HG02571 (cell line): ENCODE data around the gene LTBP2.
A peak's percentile ranks its signal among the peaks of the same experiment; 100 is the strongest.

Source experiments
- ATAC-seq: cut with Tn5 transposase; IDR thresholded peaks from one replicate; pipeline ENCODE4 v1.9.1; 2021; ENCODE audit warnings: mild to moderate bottlenecking, moderate library complexity; ENCODE audit not compliant: unreplicated experiment

Gene LTBP2

GRCh38 chr14:74531006-74531405 lies 81.0 kb downstream of the LTBP2 start:
- no peak for ATAC-seq

DNA sequence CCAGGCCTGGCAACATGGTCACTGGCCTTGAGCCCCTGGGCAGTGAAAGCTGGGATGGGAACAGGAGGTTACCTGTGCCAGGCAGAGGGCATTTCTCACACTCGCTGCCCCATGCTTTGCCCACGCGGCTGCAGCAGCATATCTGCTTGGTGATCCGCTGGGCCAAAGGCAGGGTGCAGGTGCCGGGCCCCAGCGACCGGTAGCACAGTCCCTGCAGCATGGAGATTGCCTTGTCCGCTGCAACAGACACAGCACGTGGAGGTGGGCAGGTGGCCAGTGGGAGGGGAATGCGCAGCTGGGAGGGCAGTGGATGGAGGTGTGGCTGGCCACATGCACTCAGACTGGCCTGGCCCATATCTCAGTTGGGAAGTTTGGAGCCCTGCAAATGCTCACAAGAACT lies 83.2 kb downstream of the LTBP2 start:
- no peak for ATAC-seq

- ATAC-seq, result no peak
These were observed 83.6 kb downstream of the LTBP2 start for GRCh38 chr14:74528406-74528805.

GRCh38 chr14:74527736-74528280 lies 84.2 kb downstream of the LTBP2 start:
- ATAC-seq, result no peak

- no peak for ATAC-seq
These were observed 85.0 kb downstream of the LTBP2 start for GRCh38 chr14:74526854-74527585.

DNA sequence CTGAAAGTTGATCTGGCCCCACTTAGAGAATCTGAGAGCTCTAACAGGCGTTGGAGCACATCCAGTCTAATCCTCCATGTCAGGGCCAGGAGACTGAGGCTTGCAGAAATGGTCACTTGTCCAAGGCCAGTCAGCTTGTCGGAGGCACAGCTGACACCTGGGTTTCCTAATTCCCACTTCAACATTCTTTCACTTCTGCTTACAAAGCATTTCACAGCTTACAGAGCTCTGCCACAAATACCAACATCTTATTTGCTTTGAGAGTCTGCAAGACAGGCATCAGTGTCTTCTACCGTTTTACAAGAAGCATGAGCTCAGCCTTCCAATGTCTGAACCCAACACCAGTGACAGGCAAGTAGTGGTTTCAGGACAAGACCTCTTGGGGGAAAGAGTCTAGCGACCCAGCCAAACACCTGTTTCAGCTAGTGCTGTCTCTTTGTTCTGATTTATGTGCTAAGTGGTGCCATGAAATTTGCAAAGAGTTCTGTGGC lies 86.6 kb downstream of the LTBP2 start:
- peak; percentile 57 for ATAC-seq

GRCh38 chr14:74524812-74525135 lies 87.3 kb downstream of the LTBP2 start:
- ATAC-seq, result no peak

- ATAC-seq, result no peak
These were observed 87.8 kb downstream of the LTBP2 start for GRCh38 chr14:74524076-74524811.

- ATAC-seq, result no peak
These were observed 89.3 kb downstream of the LTBP2 start for GRCh38 chr14:74522740-74523139.

- ATAC-seq, result no peak
These were observed 90.3 kb downstream of the LTBP2 start for GRCh38 chr14:74521756-74522155.

DNA sequence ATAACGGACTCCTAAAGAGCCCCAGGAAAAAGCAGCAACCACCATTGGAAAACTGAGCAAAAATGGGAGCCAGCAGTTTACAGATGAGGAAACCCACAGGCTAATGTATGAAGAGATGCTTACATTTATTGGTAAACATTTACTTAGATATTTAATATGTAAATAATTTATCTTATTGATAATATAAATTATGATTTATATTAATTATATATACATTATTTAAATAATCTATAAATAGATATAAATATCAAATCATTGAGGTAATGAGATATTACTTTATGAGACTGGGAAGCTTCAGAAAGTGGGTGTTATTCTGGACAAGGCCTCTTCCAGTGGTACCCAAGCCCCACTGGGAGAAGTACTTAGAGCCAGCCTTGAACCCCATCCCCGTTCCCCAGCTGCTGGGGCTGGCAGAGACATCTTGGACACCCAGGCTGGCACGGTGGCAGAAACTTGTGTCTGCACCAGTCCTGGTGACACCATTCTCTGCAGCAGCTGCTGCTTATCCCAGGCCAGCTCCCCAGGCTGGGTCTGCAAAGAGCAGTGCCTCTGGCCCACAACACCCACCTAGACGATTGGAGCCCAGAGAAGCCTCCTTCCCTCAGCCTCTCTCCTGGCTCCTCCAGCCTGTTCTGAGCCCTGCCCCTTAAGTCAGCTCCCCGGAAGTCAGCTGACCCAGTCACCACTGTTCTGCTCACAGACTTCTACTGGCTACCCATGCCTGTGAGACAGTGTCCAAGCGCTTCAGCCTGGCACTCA lies 92.5 kb downstream of the LTBP2 start:
- ATAC-seq, result no peak

GRCh38 chr14:74518221-74518620 lies 93.8 kb downstream of the LTBP2 start:
- no peak for ATAC-seq

- ATAC-seq, result no peak
These were observed 94.3 kb downstream of the LTBP2 start for GRCh38 chr14:74517731-74518130.

- ATAC-seq, result no peak
These were observed 95.4 kb downstream of the LTBP2 start for GRCh38 chr14:74516451-74517160.

GRCh38 chr14:74515891-74516412 lies 96.1 kb downstream of the LTBP2 start:
- ATAC-seq, result no peak

GRCh38 chr14:74514471-74514941 lies 97.5 kb downstream of the LTBP2 start:
- no peak for ATAC-seq

DNA sequence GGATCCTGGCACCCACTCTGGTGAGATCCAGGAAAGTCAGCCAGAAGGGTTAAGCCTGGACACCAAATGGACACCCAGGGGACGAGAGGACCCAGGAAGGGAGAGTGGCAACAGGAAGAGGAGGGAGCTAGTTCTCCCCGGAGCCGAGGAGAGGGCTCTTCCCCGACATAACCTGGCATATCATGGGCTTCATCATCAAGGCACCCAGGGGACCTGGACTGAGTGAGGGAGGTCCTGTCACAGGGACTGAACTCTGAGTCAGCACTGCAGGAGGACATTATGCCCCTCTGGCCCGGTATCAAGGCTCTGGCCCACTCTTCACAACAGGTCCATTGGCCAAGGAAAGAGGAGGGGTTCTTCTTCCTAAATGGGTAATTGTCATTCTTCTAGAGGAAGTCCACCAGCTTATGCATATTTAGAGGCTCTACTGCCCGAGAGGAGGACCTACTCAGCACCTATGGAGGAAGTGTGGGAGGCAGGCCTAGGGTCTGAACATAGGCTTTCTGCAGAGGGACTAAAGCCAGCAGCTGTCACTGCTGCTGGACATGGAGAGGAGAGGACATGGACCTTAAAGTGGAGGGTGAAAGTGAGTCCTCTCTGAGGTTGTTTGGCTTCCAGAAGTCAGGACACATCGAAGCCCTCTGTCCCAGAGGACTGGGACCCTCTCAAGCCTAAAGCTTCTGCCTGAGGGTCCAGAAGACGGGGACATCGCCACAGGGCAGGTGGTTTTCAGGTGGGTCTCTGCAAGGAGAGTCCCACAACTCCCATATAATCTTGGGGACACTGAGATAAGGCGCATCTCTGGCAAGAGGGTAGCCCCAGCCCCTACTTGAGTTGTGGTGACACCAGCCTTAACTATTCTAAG lies 99.8 kb downstream of the LTBP2 start:
- no peak for ATAC-seq

DNA sequence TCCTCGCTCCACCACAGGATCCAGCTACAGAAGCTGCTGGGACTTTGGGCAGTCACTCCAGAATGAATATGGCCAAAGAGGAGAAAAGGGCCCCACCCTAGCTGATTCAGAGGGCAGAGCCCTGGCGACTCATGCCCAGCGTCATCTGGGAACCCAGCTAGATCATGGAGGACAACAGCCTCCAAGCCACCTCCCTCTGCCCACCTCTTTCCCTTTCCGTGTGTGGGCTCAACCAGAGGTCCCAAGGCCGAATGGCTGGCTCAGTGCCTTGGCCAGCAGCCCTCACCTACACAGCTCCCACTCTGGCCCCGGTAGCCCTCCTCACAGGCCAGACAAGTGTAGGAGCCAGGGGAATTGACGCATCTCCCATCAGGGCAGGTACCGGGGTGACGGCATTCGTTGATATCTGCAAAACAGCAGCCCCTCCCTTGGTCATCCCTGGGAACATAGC lies 101.1 kb downstream of the LTBP2 start:
- no peak for ATAC-seq

DNA sequence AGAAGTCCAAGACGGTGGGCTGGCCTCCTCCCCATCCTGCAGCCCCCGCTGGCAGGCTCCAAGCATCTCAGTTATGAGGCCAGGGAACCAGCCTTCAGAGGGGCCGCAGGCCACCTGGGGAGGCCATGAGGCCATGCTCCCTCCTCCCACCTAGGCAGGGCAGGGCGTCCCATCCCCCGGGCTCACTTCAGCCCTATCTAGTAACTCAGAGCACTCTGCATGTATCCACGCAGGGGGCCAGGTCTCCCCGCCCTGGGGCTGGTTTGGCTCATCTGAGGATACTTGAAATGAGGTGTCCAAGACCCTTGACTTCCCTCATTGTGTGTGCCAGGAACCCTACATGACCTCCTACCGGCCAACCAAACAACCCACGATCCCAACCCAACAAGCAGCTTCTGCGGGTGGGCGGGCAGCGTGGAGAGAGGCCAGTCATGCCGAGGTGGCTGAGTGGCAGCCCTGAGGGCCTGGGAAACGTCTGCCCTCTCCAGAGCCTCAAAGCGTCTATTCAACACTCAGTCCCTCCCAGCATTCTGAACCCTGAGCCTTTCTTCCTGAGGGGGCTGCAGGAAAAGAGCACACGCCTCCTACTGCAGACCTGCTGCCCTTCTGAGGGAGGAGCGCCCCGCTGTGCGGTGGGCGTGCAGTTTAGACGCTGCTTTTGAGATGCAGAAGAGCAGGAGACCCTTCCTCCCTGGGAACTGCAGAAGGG lies 101.7 kb downstream of the LTBP2 start:
- no peak for ATAC-seq
